ENCODE data around the gene ITIH4. TPM values are rescaled to one million over a fixed set of nuclear protein-coding genes. Genes with fewer than 3 reads are reported as not detected.

Gene ITIH4
- total RNA-seq, 1 donor from 2014 or later = 8.0 TPM

DNA sequence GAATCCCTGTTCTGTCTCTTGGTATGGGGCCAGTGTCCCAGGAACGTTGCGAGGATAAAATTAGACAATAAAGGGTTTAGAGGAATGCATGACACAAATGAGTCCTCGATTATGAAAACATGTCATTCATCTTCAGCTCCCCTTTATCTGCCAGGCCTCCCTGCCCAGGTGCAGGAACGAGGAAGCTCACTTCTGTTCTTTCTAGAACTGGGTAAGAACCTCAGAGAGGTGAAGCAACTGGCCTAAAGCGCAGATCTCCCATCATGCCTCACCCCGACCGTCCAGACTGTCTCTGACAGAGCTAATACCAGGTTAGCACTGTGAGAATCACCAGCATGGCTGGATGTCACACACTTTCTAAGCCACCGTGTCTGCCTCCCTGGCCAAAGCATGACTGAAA lies 54.6 kb downstream of the ITIH4 start:
- H3K4me3 Mint-ChIP-seq (ENCODE audit: unreplicated experiment) = no peak overlapping the region

DNA sequence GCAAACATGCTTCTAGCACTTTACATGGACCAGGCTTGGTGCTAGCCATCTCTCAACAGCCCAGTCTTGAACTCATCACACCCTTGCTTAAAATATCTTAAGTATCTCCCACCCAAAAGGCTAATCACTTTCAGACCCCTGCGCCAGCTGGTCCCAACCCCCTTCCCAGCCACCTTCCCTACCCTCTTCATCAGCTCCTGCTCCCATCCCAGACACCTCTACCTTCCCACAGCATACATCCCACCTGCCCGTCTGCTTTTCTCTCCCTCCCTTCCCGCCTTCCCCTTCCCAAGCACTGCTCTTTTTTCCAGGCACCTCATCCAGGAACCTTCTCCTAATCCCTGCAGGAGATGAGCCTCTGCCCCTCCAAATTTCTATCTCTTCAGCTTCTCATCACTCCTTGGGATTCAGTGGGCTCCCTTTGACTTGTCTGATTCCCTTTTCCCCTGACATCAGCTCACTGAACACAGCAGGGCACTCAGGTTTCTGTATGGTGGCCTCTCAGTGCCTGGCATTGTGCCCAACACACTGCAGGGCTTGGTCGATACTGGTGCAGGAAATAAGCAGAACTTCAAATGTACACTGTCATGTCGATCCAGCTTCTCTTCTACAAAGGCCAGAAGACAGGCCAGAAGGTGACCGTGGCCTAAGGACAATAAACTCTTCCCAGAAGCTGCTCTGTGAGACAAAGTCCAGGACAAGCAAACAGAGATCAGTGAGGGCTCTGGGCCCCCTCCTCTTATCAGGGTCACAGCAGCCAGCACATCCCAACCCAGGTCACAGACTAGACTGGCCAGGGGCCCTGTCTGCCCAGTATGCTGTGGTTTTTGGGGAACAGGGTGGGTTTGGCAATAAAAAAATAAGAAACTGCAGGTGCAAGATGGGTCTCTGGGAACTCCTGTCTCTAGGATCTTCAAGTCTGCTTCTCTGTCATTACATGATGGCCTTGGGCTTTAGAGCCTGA lies 55.3 kb downstream of the ITIH4 start:
- no peak for DNase-seq
- Mint-ChIP-seq H3K4me1 (ENCODE audit: low read depth, unreplicated experiment) (peaks cover 7% of the 10 kb centered on the region), H3K9me3 (ENCODE audit: unreplicated experiment) (peaks cover 2% of the 10 kb centered on the region), H3K27me3 (ENCODE audit: unreplicated experiment) (peaks cover 10% of the 10 kb centered on the region), H3K27ac (ENCODE audit: unreplicated experiment) (no peak overlapping the region), H3K36me3 (ENCODE audit: unreplicated experiment) (no peaks in the 10 kb centered on the region), H3K4me3 (ENCODE audit: unreplicated experiment) (no peak overlapping the region)
- TF ChIP-seq, protein P1, sequence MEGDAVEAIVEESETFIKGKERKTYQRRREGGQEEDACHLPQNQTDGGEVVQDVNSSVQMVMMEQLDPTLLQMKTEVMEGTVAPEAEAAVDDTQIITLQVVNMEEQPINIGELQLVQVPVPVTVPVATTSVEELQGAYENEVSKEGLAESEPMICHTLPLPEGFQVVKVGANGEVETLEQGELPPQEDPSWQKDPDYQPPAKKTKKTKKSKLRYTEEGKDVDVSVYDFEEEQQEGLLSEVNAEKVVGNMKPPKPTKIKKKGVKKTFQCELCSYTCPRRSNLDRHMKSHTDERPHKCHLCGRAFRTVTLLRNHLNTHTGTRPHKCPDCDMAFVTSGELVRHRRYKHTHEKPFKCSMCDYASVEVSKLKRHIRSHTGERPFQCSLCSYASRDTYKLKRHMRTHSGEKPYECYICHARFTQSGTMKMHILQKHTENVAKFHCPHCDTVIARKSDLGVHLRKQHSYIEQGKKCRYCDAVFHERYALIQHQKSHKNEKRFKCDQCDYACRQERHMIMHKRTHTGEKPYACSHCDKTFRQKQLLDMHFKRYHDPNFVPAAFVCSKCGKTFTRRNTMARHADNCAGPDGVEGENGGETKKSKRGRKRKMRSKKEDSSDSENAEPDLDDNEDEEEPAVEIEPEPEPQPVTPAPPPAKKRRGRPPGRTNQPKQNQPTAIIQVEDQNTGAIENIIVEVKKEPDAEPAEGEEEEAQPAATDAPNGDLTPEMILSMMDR (IDR thresholded peaks at IDR 0.05; ENCODE audit: partially characterized antibody, unreplicated experiment) = no peak

More for the DNA sequence above, 54.6 kb downstream of the ITIH4 start:
- peaks cover 7% of the 10 kb centered on the region for H3K4me1 Mint-ChIP-seq (ENCODE audit: low read depth, unreplicated experiment)
- H3K27ac Mint-ChIP-seq (ENCODE audit: unreplicated experiment) = no peak overlapping the region
- no peak for DNase-seq
- no peaks in the 10 kb centered on the region for H3K36me3 Mint-ChIP-seq (ENCODE audit: unreplicated experiment)
- peaks cover 2% of the 10 kb centered on the region for H3K9me3 Mint-ChIP-seq (ENCODE audit: unreplicated experiment)
- TF ChIP-seq, protein P1 (IDR thresholded peaks at IDR 0.05; ENCODE audit: partially characterized antibody, unreplicated experiment) = no peak
- peaks cover 10% of the 10 kb centered on the region for H3K27me3 Mint-ChIP-seq (ENCODE audit: unreplicated experiment)

DNA sequence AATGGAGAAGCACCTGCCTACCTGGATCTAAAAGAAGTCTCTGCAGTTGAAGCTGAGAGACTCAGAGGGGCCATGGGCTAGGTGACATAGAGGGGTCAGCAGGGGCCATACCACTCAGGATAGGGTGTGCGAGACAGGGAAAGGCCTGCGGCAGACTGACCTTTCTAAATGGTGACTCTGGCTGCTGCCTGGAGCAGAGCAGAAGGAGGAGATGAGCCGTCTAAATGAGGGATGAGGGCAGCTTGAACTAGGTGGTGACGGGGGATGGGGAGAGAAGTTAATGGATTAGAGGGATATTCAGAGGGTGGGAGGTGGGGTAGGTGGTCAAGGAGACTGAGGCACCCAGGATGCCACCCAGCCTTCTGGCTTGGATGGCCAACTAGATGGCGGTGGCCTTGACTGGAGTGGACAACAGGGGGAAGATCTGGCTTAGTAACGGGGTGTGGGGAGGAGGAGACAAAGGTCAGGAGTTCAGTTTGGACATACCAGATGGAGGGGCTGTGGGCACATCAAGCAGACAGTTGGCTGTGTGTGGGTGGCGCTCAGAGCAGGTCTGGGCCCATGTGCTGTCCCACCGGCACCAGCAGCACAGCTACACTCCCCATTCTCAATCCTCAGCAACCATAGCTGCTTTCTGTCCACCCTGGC lies 56.3 kb downstream of the ITIH4 start:
- Mint-ChIP-seq H3K4me3 (ENCODE audit: unreplicated experiment) (no peak overlapping the region), H3K9me3 (ENCODE audit: unreplicated experiment) (peaks cover 4% of the 10 kb centered on the region), H3K27ac (ENCODE audit: unreplicated experiment) (no peak overlapping the region), H3K36me3 (ENCODE audit: unreplicated experiment) (no peaks in the 10 kb centered on the region), H3K27me3 (ENCODE audit: unreplicated experiment) (peaks cover 8% of the 10 kb centered on the region), H3K4me1 (ENCODE audit: low read depth, unreplicated experiment) (peaks cover 15% of the 10 kb centered on the region)
- TF ChIP-seq, protein P1 (IDR thresholded peaks at IDR 0.05; ENCODE audit: partially characterized antibody, unreplicated experiment) = no peak
- DNase-seq = no peak

DNA sequence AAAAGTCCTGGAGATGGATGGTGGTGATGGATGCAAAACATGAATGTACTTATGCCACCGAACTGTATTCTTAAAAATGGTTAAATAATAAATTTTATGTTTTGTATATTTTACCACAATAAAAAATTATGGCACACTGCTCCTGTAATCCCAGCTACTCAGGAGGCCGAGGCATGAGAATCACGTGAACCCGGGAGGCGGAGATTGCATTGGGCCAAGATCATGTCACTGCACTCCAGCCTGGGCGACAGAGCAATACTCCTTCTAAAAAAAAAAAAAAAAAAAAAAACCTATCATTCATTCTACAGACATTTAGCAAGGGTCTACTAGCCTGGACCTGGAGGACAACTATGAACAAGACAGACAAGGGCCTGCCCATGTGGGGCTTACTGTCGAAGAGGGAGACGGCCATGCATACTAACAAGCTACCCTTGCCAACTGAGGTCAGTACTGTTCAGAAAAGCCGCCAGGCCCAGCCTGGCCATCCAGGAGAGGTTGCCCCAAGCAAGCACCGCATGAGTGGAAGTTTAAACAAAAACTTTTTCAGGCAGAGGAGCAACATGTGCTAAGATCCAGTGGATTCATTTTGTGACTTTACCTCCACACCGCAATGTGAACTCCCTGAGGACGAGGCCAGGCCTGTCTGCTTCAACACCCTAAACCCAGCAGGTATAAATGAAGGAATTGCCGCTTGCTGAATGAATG lies 57.0 kb downstream of the ITIH4 start:
- H3K4me1 Mint-ChIP-seq (ENCODE audit: low read depth, unreplicated experiment) = peaks cover 15% of the 10 kb centered on the region
- no peak for DNase-seq
- H3K4me3 Mint-ChIP-seq (ENCODE audit: unreplicated experiment) = no peak overlapping the region
- no peaks in the 10 kb centered on the region for H3K36me3 Mint-ChIP-seq (ENCODE audit: unreplicated experiment)
- H3K27me3 Mint-ChIP-seq (ENCODE audit: unreplicated experiment) = peaks cover 8% of the 10 kb centered on the region
- H3K27ac Mint-ChIP-seq (ENCODE audit: unreplicated experiment) = no peak overlapping the region
- TF ChIP-seq, protein P1 (IDR thresholded peaks at IDR 0.05; ENCODE audit: partially characterized antibody, unreplicated experiment) = no peak
- H3K9me3 Mint-ChIP-seq (ENCODE audit: unreplicated experiment) = peaks cover 4% of the 10 kb centered on the region

All from glutamatergic neuron (in vitro differentiated cells).